HG03196 (cell line): ENCODE results near the gene SLC16A7.

ENCODE experiments used
- ATAC-seq: cut with Tn5 transposase; IDR thresholded peaks from one replicate; pipeline ENCODE4 v1.9.1; 2021; ENCODE audit not compliant: unreplicated experiment

Gene SLC16A7

DNA sequence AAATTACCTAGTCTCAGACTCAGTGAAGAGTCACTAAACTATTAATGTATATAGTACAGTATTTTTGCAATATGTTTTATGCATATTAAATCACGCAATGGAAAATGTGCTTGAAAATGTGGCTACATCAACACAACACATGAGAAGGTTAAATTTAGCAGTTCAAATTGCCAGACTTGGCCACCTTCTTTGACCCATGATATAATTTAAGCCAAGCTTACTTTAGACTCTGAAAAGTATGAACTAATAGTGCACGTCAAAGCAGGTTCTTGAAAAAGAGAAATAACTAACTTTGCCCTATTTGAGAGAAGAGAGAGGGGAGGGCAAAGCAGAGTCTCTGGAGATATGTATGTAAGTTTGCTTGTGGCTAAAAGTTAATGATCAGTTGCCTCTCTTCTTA, 68.7 kb downstream of the SLC16A7 start:
- ATAC-seq = no peak

DNA sequence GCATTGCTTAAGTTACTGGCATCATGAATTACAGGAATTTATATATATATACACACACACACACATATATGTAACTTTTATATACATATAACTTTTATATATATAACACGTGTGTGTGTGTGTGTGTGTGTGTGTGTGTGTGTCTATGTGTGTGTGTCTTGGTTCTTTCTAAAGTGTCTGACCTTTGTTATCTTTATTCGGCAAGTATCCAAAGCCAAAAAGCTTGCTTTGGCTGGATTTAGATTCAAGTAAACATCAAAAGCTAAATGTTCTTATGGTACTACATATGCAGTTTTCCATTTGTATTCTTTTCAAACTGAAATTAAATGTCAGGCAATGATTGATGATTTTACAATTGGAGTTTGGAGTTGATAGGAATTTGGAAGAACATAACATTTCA, 69.9 kb downstream of the SLC16A7 start:
- ATAC-seq = no peak

DNA sequence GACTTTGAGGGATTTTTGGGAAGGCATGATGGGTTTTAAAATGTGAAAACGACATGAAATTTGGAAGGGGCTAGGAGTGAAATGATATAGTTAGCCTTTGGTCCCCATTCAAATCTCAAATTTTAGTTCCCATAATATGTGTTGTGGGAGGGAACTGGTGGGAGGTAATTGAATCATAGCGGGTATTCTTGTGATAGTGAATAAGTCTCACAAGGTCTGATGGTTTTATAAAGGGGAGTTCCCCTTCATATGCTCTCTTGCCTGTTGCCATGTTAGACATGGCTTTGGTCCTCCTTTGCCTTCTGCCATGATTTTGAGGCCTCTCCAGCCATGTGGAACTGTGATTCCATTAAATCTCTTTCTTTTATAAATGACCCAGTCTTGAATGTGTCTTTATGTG, 72.8 kb downstream of the SLC16A7 start:
- no peak for ATAC-seq

- no peak for ATAC-seq
Observed at GRCh38 chr12:59672273-59672672, 76.4 kb downstream of the SLC16A7 start.

- ATAC-seq = no peak
Observed at GRCh38 chr12:59675461-59675860, 79.6 kb downstream of the SLC16A7 start.

DNA sequence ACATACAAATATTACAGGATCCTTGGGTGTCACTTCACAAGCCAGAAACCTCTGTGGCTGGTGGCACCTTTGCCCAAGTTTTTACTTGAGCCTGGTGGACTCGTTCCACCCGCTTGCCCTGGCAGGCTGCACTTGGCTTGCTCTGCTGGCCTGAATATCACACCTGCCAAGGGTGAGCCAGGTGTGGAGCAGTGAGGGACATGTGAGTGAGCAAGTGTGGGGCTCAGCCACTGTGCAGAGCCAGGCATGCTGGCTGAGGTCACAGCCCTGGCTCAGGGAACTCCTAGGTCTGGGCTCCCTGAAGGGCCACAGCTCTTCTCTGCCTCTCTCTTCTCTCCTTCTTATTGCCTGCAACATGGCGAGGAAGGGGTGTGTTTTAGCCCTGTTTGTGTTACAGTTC, 82.0 kb downstream of the SLC16A7 start:
- ATAC-seq = no peak

GRCh38 chr12:59678759-59679411, 83.1 kb downstream of the SLC16A7 start:
- no peak for ATAC-seq

DNA sequence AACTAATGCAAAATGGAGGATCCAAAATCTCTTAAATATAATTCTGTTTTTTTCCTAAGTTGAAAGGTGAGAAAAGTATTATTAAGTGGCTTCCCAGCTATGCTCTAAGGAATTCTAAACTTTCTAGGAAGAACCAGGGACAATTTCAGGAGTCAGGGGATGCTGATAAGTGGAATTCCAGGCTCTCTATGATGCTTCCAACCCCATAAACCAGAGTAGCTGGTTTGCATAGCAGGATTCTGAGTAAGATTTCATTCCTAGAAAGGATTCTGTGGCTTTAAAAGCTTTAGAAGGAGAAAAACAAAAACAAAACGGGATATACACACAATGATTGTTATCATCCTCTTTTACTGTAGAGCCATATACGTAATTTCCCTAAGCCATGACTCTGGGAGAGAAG, 93.9 kb downstream of the SLC16A7 start:
- no peak for ATAC-seq

GRCh38 chr12:59695379-59695778, 99.5 kb downstream of the SLC16A7 start:
- no peak for ATAC-seq

GRCh38 chr12:59698600-59698999, 102.8 kb downstream of the SLC16A7 start:
- no peak for ATAC-seq

DNA sequence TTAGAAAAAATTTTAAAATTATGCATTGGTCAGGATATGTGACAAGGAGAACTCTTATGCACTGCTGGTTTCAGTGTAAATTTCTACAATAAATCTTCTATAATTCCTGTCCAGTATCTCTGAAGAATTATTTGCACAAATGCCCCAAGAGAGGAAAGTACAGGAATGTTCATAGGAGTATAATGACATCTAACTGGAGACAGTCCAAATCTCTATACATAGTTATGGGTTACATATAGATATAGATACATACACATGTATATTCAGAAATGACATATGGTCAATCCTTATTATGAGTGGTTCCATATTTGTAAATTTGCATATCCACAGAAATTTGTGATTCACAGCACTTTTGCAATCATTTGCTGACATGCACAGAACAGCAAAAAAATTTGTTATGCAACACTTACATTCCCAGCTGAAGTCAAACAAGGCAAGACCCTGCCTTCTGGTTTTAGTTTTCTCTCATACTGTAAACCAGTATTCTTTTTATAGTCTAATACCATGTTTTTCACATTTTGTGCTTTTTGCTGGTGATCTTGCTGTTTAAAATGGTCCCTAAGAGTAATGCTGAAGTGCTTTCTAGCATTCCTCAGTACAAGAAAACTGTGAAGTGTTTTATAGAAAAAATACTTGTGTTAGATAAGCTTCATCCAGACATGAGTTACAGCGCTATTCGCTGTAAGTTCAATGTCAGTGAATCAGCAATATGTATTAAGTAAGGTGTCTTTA, 103.8 kb downstream of the SLC16A7 start:
- no peak for ATAC-seq

DNA sequence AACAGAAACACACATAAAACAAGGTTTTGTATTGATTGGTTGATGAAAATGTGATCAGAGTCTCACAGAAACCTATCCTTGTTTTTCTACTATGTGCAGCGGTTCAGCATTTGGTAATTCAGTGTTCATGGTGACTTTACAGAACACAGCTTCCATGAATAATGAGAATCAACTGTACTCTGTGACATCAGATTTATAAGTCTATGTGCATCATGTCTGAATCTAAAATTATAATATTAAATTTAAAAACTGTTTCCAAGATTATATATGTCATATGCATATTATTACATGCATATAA, 104.3 kb downstream of the SLC16A7 start:
- no peak for ATAC-seq

GRCh38 chr12:59708064-59708463, 112.2 kb downstream of the SLC16A7 start:
- ATAC-seq = no peak

DNA sequence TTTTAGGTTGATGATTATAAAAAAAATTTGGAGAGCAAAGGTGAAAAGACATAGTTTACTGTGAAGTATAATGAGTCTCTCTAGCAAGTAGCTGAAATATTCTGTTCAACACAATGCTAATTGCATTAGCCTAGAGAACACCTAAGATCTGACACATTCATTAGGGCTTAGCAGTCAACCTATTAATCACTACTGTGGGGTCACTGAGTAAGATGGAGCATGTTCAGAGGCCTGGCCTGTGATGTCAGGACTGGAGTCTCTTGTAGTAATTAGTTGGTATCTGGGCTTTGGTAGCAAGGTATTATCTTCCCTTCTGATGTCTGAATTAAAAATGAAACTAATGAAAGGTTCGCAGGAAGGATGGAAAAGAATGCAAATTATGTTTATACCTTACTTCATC, 112.7 kb downstream of the SLC16A7 start:
- ATAC-seq = no peak

GRCh38 chr12:59710004-59710628, 114.3 kb downstream of the SLC16A7 start:
- ATAC-seq = no peak

- no peak for ATAC-seq
Observed at GRCh38 chr12:59710964-59711363, 115.1 kb downstream of the SLC16A7 start.

DNA sequence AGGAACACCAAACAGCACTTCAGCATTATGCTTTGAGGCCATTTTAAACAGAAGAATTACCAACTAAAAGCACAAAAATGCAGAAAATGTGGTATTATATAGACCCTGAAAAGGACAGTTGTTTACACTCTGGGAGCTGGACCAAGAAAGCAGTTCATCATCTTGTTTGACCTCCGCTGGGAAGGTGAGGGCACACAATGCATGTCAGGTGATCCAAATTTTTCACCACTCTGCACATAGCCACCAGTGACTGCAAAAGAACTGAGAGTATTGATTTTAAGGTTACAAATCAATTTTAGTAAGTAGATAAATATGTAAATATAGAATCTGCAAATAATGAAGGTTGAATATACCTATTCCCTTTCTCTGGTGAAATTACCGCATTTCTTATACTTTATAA, 119.6 kb downstream of the SLC16A7 start:
- no peak for ATAC-seq

- no peak for ATAC-seq
Observed at GRCh38 chr12:59716043-59716442, 120.2 kb downstream of the SLC16A7 start.

GRCh38 chr12:59717436-59717835, 121.6 kb downstream of the SLC16A7 start:
- no peak for ATAC-seq

DNA sequence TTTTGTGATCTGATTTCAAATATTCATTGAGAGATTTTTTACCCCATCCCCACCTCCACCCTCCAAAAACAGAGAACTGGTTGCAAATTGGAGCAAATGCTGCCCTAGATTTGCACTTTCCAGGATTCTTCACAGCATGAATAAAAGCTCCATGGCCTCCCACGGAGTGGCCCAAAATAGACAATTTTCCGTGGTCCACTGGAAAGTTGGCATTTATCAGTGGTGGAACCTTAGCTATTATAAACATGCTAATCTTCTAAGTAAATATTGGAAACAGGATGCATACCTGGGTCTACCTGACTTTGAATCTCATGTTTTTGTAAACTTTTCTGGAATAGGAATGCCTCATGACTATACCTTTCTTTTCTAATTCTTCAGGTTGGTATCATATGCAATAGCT, 123.9 kb downstream of the SLC16A7 start:
- no peak for ATAC-seq

- no peak for ATAC-seq
Observed at GRCh38 chr12:59723520-59723919, 127.7 kb downstream of the SLC16A7 start.

GRCh38 chr12:59724011-59724695, 128.3 kb downstream of the SLC16A7 start:
- no peak for ATAC-seq
